Activated CD4-positive, CD25-positive, alpha-beta regulatory T cell treated with anti-CD3 and anti-CD28 coated beads, Interleukin-2, amount 50 U/mL, for 24 hours (primary cell): ENCODE measurements around the gene SPEG.
"Not testable (repeated sequence)": the region's sequence is repeated elsewhere in the genome, so short reads cannot be mapped to it uniquely, and the experiment has no call there.

Experiments
- ATAC-seq, 2 donors: fragments of 150-1000 bp; cut with Tn5 transposase; one replicate each; pipeline ENCODE4 v1.10.0; 2021; ENCODE audit warnings: mild to moderate bottlenecking in 1 of 2, moderate library complexity in 1 of 2

SPEG gene

DNA sequence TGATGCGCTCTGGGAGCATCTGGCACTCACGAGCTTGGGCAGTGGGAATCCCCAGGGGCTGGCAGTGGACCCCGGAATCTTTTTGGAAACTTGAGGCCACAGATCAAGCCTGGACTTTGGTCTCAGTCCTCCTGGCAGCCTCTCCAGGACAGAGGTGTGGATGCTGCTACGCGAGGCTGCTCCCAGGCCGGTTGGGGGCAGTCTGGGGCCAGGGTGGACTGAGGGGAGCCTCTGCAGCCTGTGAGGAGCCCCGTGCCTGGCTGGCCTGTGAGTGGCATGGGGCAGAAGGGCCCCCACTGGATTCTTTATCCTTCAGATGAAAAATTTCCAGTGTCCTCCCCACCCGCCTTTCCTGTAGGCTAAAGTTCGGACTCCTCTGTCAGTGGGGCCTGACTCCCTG lies 29.2 kb upstream of the SPEG start:
- no peak for ATAC-seq

DNA sequence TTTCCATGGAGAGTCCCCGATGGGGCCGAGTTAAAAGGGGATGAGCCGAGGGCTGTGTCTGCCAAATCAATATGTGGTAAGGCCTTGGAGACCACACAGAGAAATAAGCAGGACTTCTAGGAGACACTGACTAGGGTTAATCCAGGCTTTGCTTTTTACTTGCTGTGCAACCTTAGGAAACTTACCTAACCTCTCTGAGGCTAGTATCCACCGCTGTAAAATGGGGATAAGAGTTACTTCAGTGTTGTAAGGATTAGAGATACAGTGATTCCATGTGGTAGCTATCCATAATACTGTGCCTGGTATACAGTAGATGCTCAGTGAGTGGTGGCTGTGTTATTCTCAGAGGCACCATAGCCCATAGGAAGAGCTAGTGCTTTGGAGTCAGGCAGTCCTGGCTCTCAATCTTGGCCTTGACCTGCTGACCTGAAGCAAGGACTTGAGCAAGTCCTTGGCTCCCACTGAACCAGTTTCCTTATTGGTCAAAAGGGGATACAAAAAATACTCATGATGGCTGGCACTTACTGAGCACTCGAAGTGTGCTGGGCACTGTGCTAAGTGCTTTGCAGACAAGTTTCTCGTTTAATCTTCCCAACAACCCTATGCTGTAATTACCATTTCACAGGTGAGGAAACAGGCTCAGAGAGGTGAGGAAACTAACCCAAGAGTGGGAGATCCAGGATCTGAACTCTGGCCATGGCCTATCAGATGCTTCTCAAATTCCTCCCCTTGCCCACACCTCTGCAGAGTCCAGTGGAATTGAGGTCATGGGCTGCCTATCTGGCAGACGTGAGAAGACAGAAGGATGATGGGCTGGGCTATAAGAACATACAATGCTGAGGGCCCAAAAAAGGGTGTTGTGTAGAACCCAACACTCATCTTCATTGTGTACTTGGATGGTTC lies 28.4 kb upstream of the SPEG start:
- ATAC-seq: no peak

DNA sequence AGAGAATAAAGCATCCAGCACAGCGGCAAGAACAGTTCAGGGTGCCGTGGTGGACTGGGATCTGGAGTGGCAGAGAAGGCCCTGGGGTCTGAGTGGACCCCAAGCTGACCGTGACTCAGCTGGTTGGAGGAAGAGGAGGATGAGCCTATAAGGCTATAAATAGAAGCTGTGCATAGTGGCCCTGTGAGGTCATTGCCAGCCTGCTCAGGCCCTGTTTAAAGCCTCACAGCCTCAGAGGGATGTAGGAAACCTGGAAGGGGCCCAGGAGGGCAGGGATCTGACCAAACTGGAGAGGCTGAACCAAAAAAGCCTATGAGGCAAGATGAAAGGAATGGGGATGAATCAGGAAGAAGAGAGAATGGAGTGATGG lies 27.8 kb upstream of the SPEG start:
- ATAC-seq: no peak

DNA sequence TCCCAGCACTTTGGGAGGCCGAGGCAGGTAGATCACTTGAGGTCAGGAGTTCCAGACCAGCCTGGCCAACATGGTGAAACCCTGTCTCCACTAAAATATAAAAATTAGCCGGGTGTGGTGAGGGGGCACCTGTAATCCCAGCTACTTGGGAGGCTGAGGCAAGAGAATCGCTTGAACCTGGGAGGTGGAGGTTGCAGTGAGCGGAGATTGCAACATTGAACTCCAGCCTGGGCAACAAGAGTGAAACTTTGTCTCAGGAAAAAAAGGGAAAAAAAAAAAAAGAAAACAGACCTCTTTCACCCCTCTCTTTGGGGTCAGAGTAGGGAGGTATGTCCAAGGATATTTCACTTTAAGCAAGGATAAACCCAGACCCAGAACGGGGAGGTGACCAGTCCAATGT lies 27.3 kb upstream of the SPEG start:
- not testable (repeated sequence) for ATAC-seq

DNA sequence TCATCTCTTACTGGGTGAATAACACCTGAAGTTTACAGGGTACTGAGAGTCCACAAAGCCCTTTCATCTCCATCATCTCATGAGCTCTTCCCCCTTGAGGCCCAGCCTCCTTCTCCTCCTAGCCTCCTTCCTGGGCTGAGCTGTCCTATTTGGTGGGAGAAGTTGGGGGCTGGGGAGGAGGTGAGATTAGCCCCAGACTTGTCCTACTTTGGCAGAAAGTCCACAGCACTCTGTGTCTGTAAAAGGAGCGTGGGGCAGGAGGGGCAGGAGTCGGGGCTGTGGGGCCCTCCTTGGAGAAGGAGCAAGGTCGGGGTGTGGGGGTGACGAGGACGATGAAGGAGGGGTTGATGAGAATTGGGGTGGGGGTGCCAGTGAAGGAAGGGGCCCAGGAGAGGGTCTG lies 26.4 kb upstream of the SPEG start:
- no peak for ATAC-seq

DNA sequence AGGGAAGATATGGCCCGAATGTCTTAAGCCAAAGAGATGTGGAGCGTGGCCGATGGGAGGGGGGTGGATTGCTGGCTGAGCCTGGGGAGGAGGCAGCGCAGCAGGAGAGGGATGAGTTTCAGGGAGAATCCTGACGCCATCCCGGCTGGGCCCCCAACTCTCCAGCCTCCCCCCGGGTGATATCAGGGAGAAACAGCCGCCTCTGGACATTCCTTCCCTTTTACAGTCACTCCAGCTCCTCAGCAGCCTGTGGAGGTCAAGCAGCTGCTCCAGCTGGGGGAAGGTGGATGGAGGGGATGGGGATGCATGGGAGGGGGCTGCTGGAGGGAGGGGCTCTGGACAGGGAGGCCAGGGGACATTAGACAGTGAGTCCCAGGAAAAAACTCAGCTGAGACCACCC lies 26.0 kb upstream of the SPEG start:
- no peak for ATAC-seq

DNA sequence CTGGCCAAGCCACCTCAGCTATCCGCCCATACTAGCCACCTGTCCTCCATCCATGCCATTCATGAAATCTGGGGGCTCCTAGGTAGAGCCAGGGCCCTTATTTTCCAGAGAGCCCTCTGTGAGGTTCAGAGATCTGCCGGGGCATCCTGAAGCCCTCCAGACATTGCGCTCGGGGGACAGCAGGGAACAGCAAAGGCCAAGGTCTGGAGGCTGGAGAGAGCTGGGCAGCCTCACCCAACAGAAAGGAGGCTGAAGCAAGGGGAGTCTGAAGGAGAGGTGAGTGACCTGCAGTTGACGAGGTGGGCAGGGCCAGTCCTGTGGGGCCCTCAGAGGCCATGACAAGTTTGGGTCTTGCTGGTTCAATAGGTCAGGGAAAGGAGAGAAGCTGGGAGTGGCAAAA lies 25.0 kb upstream of the SPEG start:
- ATAC-seq: no peak

DNA sequence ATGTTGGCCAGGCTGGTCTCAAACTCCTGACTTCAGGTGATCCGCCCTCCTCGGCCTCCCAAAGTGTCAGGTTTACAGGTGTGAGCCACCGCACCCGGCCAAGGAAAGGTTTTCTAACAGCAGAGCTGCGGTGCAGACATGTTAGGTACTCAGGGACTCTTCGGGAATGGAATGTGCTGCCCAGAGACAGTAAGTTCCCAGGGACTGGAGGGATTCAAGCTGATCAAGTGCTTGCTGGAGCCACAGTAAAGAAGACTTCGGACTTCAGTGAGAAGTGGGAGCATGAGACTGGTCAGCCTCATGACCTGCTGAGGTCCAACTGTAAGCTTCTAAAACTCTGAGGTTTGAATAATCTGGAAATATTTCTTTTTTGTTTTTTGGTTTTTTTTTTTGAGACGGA lies 24.3 kb upstream of the SPEG start:
- no peak for ATAC-seq

DNA sequence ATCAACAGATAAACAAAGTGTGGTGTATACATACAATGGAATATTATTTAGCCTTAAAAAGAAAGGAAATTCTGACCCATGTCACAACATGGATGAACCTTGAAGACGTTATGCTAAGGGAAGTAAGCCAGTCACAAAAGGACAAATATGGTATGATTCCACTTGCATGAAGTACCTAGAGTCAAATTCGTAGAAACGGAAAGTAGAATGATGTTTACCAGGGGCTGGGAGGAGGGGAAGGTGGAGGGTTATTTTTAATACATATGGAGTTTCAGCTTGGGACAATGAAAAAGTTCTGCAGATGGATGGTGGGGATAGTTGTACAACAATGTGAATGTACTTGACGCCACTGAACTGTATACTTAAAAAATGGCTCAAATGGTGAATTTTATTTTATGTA lies 19.8 kb upstream of the SPEG start:
- no peak for ATAC-seq

DNA sequence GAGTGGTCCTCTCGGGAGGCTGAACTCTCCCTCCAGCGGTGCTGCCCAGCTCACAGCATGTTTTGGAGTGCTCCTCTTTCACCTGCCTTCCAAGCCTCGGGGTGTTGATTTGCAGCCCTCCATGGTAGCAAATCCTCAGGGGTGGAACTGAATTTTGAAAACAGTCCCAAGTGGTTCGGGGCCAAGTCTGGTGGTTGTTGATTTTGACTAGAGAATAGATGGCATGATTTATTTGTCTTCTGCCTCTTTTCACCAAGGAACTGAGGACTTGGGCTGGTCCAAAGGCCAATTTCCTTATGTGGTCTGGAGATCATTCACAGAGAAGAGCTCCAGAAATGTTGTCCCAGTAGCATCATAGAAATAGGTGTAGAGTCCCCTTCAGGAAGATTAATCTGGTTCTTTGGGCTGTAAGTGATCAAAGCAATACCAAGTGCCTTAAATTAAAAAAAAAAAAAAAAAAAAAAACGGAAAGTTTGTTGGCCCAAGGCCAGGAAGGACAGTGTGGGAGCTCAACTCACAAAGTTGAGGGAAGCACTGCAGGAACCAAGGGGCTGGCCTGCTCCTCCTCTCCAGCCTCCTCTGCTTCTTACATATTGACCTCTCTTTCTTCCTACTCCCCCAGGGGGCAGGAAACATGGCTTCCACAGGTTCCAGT lies 18.9 kb upstream of the SPEG start:
- ATAC-seq: no peak

DNA sequence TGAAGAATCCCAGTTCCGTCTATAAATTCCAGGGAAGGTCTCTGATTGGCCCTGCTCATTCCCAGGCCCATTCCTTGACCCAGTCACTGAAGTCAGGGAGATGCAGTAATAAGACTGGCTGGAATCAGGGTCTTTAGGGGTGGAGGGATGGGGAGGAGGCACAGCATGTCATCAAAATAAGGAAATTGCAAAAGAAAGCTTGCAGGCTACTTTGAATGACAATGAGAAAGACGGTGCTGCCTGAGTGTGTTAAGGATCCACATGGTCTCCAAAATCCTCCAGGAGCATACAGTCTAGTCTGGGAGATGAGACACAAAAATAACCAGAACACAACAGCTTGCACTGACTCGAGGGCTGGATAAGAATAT lies 18.4 kb upstream of the SPEG start:
- no peak for ATAC-seq

DNA sequence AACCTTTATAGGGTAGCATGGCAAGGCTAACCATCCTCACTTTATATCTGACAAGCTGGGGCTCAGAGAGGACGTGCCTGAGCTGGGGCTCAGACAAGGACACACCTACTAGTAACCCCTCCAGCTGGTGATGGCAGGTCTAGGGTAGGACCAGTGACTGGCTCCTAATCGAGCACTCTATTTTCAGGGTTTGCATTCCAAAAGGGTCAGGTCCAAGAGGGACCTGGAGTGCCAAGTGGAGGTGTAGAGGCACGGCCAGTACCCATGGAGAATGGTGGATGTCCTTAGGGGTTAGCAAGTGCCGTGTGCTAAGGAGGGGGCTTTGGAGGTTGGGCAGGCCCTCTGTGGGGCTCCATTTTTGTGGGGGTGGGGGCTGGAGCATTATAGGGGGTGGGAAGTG lies 17.7 kb upstream of the SPEG start:
- no peak for ATAC-seq

DNA sequence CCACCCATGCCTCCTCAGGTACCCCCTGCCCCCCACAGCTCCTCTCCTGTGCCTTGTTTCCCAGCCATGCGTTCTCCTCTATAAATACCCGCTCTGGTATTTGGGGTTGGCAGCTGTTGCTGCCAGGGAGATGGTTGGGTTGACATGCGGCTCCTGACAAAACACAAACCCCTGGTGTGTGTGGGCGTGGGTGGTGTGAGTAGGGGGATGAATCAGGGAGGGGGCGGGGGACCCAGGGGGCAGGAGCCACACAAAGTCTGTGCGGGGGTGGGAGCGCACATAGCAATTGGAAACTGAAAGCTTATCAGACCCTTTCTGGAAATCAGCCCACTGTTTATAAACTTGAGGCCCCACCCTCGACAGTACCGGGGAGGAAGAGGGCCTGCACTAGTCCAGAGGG lies 17.3 kb upstream of the SPEG start:
- no peak for ATAC-seq

DNA sequence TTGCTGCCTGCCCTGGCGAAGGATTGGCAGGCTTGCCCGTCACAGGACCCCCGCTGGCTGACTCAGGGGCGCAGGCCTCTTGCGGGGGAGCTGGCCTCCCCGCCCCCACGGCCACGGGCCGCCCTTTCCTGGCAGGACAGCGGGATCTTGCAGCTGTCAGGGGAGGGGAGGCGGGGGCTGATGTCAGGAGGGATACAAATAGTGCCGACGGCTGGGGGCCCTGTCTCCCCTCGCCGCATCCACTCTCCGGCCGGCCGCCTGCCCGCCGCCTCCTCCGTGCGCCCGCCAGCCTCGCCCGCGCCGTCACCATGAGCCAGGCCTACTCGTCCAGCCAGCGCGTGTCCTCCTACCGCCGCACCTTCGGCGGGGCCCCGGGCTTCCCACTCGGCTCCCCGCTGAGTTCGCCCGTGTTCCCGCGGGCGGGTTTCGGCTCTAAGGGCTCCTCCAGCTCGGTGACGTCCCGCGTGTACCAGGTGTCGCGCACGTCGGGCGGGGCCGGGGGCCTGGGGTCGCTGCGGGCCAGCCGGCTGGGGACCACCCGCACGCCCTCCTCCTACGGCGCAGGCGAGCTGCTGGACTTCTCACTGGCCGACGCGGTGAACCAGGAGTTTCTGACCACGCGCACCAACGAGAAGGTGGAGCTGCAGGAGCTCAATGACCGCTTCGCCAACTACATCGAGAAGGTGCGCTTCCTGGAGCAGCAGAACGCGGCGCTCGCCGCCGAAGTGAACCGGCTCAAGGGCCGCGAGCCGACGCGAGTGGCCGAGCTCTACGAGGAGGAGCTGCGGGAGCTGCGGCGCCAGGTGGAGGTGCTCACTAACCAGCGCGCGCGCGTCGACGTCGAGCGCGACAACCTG lies 16.3 kb upstream of the SPEG start, which contains the start of gene DES:
DES (plus strand) TSS at position 223 of the 857 bp plus-strand sequence; CDS start at position 309, 86 bp downstream.
- ATAC-seq: no peak

DNA sequence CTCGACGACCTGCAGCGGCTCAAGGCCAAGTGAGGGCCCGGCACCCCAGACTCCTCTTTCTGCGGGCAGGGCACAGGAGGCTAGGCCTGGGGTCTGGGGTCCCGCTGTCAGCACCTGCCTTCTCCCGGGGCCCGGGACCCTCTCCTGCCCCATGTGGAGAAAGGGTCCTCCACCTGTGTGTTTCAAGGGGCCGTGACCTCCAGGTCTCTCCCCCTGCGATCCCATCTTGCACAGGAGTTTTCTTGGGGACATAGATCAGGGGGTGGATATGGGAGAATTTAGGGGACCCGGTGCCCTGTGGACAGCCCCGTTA lies 15.7 kb upstream of the SPEG start:
- ATAC-seq: no peak

DNA sequence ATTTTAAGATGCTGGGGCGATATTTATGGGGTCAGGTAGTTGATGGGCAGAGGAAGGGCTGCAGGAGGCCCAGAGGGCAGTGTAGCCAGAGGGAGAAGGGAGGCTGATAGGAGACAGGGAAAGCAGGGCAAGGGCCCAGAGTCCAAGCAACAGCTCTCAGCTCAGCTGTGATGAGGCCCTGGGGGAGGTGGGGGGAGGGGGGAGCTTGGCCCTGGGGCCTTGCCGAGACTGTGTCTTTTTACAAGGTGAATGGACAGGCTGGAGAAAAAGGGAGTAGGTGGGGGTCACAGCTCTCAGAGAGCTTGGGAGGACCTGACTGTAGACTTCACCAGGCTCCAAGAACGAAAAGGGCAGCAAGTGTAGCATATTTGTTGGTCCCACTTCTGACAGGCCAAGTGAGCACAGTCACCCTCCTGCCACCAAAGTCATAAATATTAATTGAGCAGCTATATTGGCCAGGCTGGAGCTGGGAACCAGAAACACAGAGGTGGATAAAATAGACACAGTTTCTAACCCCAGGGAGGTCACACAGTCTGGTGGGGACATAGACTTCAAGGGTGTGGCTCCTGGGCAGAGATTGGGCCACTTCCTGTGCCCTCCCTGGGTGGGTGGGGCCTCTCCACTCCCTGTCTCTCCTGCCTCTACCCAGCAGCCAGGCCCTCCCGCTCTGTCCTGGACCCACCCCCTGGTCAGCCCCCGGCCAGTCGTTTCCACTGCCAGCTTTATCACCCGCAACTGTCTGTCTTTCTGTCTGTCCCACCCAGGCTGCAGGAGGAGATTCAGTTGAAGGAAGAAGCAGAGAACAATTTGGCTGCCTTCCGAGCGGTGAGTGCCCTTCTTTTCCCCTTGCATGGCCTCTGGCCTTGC lies 15.1 kb upstream of the SPEG start:
- ATAC-seq: no peak

DNA sequence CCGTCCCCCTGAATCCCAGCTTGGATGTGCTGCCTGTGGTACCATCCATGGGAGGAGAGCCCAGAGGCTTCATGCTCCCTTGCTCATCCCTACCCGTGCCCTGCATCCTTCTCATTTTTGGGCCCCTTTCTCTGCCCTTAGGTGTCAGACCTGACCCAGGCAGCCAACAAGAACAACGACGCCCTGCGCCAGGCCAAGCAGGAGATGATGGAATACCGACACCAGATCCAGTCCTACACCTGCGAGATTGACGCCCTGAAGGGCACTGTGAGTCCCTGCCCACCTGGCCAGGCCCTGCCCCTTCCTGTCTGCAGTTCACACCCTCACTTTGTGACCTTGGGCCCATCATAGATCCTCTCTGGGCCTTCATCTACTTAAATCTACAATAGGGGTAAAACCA lies 14.0 kb upstream of the SPEG start:
- ATAC-seq: no peak

DNA sequence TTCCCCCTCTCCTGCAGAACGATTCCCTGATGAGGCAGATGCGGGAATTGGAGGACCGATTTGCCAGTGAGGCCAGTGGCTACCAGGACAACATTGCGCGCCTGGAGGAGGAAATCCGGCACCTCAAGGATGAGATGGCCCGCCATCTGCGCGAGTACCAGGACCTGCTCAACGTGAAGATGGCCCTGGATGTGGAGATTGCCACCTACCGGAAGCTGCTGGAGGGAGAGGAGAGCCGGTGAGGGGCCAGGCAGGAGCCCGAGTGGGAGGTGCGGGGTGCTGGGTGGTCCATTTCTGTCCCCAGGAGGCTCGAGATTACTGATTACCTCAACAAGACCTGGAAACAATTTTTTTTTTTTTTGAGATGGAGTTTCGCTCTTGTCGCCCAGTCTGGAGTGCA lies 13.3 kb upstream of the SPEG start:
- no peak for ATAC-seq

DNA sequence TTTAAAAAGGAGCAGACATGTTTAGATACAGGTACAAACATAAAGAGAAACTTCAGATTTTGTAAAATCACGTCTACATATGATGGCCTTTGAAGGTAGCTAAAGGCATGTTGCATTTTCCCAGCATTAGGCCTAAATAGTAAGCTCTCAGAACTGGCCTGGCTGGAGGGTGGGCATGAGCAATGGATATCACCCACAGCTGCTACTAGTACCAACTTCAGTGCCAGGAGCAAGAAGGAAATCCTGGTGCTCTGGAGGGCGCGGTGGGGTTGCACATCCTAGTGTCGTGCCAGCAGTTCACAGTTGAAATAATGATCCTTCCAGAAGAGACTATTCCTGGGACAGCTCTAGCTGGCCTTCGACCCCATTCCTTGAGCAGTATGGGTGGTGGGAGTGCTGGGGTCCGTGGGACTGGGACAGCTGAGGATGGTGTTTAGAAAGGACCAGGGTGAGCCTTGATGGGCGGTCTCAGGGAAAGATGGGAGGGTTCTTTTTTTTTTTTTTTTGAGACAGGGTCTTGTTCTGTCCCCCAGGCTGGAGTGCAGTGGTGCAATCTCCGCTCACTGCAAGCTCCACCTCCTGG lies 11.6 kb upstream of the SPEG start:
- ATAC-seq: no peak

DNA sequence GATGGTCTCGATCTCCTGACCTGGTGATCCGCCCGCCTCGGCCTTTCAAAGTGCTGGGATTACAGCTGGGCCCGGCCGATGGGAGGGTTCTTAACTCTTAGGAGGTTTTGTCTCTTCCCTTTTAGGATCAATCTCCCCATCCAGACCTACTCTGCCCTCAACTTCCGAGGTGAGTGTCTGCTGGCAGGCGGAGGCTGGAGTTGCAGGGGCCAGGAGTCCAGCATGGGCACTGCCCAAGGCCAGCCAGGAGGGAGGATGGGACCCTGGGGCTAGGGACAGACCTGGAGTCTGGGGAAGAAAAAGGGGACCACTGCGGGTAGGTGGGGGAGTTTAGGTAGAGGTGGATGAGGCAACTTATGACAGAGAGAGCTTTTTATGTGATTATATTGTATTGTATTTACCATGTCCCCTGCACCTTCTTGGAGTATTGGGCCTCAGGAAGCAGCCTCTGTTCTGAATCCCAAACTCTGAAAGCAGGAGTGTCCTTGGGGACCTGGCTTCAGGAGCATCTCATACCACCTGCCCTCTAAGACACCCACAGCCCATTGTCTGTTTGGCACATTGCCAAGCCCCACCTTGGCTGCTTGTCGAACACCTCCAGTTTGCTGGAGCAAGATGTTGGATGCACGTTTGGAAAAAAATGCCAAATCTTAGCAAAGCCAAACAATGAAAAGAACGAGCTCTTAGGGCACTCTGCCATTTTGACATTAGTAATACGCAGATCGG lies 10.8 kb upstream of the SPEG start:
- no peak for ATAC-seq

DNA sequence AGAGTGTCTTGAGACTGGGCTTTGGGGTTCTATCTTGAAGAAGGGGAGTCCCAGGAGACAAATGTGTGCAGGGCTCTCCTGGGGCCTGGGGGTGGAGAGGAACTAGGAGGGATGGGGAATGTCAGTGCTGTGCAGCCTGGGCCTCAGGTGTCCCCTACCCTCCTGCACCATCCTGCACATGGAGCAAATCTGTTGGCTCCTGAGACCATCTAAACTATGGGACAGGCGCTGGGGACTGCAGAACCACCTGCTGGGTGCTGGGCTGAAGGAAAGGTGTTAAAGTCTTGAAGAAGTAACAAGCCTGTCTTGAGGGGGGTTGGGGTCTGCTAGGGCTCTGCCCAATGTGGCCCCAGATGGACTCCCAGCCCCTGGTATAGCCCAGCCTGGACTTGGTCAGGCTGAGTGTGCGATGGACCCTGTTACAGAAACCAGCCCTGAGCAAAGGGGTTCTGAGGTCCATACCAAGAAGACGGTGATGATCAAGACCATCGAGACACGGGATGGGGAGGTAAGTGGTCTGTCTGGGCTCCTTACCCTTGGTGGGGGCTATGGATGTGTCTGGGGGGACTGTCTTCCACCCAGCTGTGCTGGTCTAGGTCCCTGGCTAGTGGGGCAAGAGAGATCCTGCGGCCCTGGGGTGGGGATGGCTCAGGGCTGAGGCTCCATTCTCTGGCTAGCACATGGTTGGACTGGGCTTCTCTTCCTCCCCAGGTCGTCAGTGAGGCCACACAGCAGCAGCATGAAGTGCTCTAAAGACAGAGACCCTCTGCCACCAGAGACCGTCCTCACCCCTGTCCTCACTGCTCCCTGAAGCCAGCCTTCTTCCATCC lies 9.2 kb upstream of the SPEG start:
- ATAC-seq: no peak
